DOHH2 (cell line): ENCODE measurements around the gene LRIG3.

Experiments
- H3F3A ChIP-seq: fragments of 200-600 bp; sonication (generic), shearing (Covaris generic); 2 replicates; pipeline ENCODE4 v1.6.0; 2016; ENCODE audit warnings: antibody characterized with exemption, mild to moderate bottlenecking; ENCODE audit not compliant: control insufficient read depth, insufficient read depth
- H3K27ac ChIP-seq: fragments of 200-600 bp; sonication (generic); 2 replicates; pipeline ENCODE4 v1.5.1; 2014; ENCODE audit warnings: low read depth, mild to moderate bottlenecking, low read length, moderate library complexity
- H3K27me3 ChIP-seq: fragments of 200-600 bp; sonication (generic); 2 replicates; pipeline ENCODE4 v1.6.1; 2014; ENCODE audit warnings: mild to moderate bottlenecking, low read length, mixed read lengths; ENCODE audit not compliant: control insufficient read depth
- H3K36me3 ChIP-seq: fragments of 200-600 bp; sonication (generic); 2 replicates; pipeline ENCODE4 v1.6.1; 2014; ENCODE audit warnings: mild to moderate bottlenecking, low read length, moderate library complexity, mixed read lengths; ENCODE audit not compliant: control insufficient read depth
- H3K4me1 ChIP-seq: fragments of 200-600 bp; sonication (generic); 2 replicates; pipeline ENCODE4 v1.6.1; 2014; ENCODE audit warnings: mild to moderate bottlenecking, low read length, mixed read lengths; ENCODE audit not compliant: control insufficient read depth
- H3K4me2 ChIP-seq: fragments of 200-600 bp; sonication (generic); 2 replicates; pipeline ENCODE4 v1.6.0; 2014; ENCODE audit warnings: mild to moderate bottlenecking, low read length, moderate library complexity
- H3K4me3 ChIP-seq: fragments of 200-600 bp; sonication (generic); 2 replicates; pipeline ENCODE4 v1.5.1; 2014; ENCODE audit warnings: mild to moderate bottlenecking, low read length, mixed read lengths
- H3K79me2 ChIP-seq: fragments of 200-600 bp; sonication (generic); 2 replicates; pipeline ENCODE4 v1.6.1; 2014; ENCODE audit warnings: mild to moderate bottlenecking, low read length, mixed read lengths; ENCODE audit not compliant: control insufficient read depth
- H3K9me2 ChIP-seq: fragments of 200-600 bp; sonication (generic); replicated peaks from 2 replicates; pipeline ENCODE4 v1.6.1; 2014; ENCODE audit warnings: mild to moderate bottlenecking, low read length, mixed read lengths; ENCODE audit not compliant: control insufficient read depth
- H3K9me3 ChIP-seq: fragments of 200-600 bp; sonication (generic); 2 replicates; pipeline ENCODE4 v1.6.1; 2014; ENCODE audit warnings: antibody characterized with exemption, low read length, mixed read lengths; ENCODE audit not compliant: control insufficient read depth, insufficient read depth
- H4K20me1 ChIP-seq: fragments of 200-600 bp; sonication (generic); 2 replicates; pipeline ENCODE4 v1.6.0; 2014; ENCODE audit warnings: low read depth, mild to moderate bottlenecking, antibody characterized with exemption, low read length, moderate library complexity; ENCODE audit not compliant: control insufficient read depth, insufficient read depth
- CTCF ChIP-seq: fragments of 200-600 bp; sonication (generic); IDR thresholded peaks from one replicate; pipeline ENCODE4 v1.5.1; 2014; ENCODE audit warnings: antibody characterized with exemption, mild to moderate bottlenecking, low read depth, low read length; ENCODE audit not compliant: poor library complexity, severe bottlenecking
- EZH2phosphoT487 ChIP-seq: fragments of 200-600 bp; sonication (generic); IDR thresholded peaks from 2 replicates; pipeline ENCODE4 v1.6.1; 2017; ENCODE audit warnings: borderline replicate concordance, mild to moderate bottlenecking, antibody characterized with exemption, low read length, moderate library complexity, mixed read lengths

LRIG3 gene

DNA sequence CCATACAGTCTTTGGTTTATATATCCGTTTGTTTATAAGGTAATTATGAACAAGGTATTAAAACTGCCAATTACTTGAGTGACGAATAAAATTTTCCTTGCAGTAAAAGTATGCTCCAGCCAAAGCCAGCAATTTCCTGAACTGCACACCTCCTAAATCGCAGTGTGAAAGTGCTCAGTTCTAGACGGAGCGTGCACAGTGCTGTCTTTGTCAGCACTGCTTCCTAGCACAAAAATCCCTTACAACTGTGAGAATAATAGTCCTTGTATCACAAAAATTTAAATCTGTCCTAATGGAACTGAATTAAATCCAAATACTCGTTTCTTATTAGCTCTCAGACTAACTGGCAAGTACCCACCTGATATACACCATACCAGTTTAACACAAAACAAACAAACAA is 26.3 kb downstream of the LRIG3 start:
- Histone ChIP-seq H4K20me1 (no peaks in the 10 kb centered on the region), H3K9me3 (no peaks in the 10 kb centered on the region), H3K4me2 (no peak overlapping the region), H3K4me1 (no peaks in the 10 kb centered on the region), H3K36me3 (no peaks in the 10 kb centered on the region), H3K27ac (no peak overlapping the region), H3K27me3 (no peaks in the 10 kb centered on the region), H3K79me2 (no peaks in the 10 kb centered on the region), H3F3A (no peaks in the 10 kb centered on the region), H3K9me2 (no peaks in the 10 kb centered on the region), H3K4me3 (no peak overlapping the region)
- TF ChIP-seq EZH2phosphoT487 = no peak
- no peak for TF ChIP-seq CTCF

DNA sequence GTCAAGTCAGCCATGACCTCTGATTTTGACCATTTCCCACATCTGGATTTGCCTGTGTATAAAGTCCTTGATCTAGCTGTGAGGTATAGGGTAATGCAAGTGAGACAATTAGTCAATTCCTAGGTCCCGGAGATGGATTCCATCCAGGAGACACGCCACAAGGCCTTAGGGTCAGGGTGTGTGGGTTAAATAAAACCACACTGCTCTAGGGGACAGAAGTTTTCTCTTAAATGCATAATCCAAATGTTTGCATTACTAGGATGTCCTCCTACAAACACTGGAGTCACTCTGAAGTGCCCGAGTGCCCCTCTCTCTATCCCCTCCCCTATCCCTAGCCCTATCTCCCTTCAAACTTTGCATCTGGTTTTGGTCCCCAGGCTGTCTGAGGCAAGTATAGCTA is 26.8 kb downstream of the LRIG3 start:
- no peak for TF ChIP-seq CTCF
- TF ChIP-seq EZH2phosphoT487 = no peak
- no peak overlapping the region for H3K27ac ChIP-seq

GRCh38 chr12:58889557-58889956 is 30.7 kb downstream of the LRIG3 start:
- no peak overlapping the region for H3K27ac ChIP-seq
- no peaks in the 10 kb centered on the region for H4K20me1 ChIP-seq
- H3K27me3 ChIP-seq = no peaks in the 10 kb centered on the region
- no peak overlapping the region for H3K4me2 ChIP-seq
- H3K4me1 ChIP-seq = no peaks in the 10 kb centered on the region
- H3K9me3 ChIP-seq = no peaks in the 10 kb centered on the region
- no peaks in the 10 kb centered on the region for H3K9me2 ChIP-seq
- no peak for TF ChIP-seq CTCF
- no peaks in the 10 kb centered on the region for H3F3A ChIP-seq
- no peaks in the 10 kb centered on the region for H3K79me2 ChIP-seq
- no peaks in the 10 kb centered on the region for H3K36me3 ChIP-seq
- H3K4me3 ChIP-seq = no peak overlapping the region

More for the DNA sequence above, 26.8 kb downstream of the LRIG3 start:
- H3K4me3 ChIP-seq = no peak overlapping the region
- H3K79me2 ChIP-seq = no peaks in the 10 kb centered on the region
- H4K20me1 ChIP-seq = no peaks in the 10 kb centered on the region
- no peaks in the 10 kb centered on the region for H3K9me2 ChIP-seq
- H3K27me3 ChIP-seq = no peaks in the 10 kb centered on the region
- no peaks in the 10 kb centered on the region for H3K36me3 ChIP-seq
- no peaks in the 10 kb centered on the region for H3K9me3 ChIP-seq
- H3F3A ChIP-seq = no peaks in the 10 kb centered on the region
- H3K4me1 ChIP-seq = no peaks in the 10 kb centered on the region
- H3K4me2 ChIP-seq = no peak overlapping the region
